Fibroblast of the aortic adventitia (primary cell): ENCODE data around the gene MFSD6. TPM values are rescaled to one million over a fixed set of nuclear protein-coding genes. Genes with fewer than 3 reads are reported as not detected.
"Not testable (repeated sequence)": the region's sequence is repeated elsewhere in the genome, so short reads cannot be mapped to it uniquely, and the experiment has no call there.

Experiments used
- DNase-seq: peaks from one replicate; pipeline ENCODE4 v3.0.0-alpha.2; 2010; ENCODE audit warnings: low read depth
- H3K4me3 ChIP-seq: 2 replicates; pipeline ENCODE4 v1.5.1; 2011; ENCODE audit warnings: low read depth, mild to moderate bottlenecking, control low read depth, low read length, moderate library complexity
- CTCF ChIP-seq: IDR thresholded peaks from 2 replicates; pipeline ENCODE4 v1.5.1; 2011; ENCODE audit warnings: mild to moderate bottlenecking, low read length, control low read depth, inconsistent platforms; ENCODE audit not compliant: insufficient read depth
- total RNA-seq: library from RNA; depleted of rRNA; stranded (reverse); fragments of >200 nt; gene quantifications from 2 replicates; pipeline ENCODE4 v1.2.3, GENCODE V29; 2012; ENCODE audit warnings: low replicate concordance

MFSD6 gene
- 2.2 and 8.0 TPM in 2 replicates for total RNA-seq

GRCh38 chr2:190407662-190408537 lies at the start of gene MFSD6:
TSS of gene MFSD6 (plus strand) at chr2:190408355. CDS start at chr2:190436030, 27,675 bp downstream.
- no peak for TF ChIP-seq CTCF
- no peak for DNase-seq
- H3K4me3 ChIP-seq = peak within 1 kb of the TSS; percentile 63

- not testable (repeated sequence) for DNase-seq
Measured at GRCh38 chr2:190358655-190359448, 49.3 kb upstream of the MFSD6 start.

GRCh38 chr2:190360561-190360960 lies 47.6 kb upstream of the MFSD6 start:
- no peak for DNase-seq
- no peak overlapping the region for H3K4me3 ChIP-seq
- TF ChIP-seq CTCF = no peak

More at GRCh38 chr2:190358655-190359448, 49.3 kb upstream of the MFSD6 start:
- H3K4me3 ChIP-seq = not testable (repeated sequence)

GRCh38 chr2:190360965-190361364 lies 47.2 kb upstream of the MFSD6 start:
- DNase-seq = no peak
- no peak for TF ChIP-seq CTCF
- H3K4me3 ChIP-seq = no peak overlapping the region

- TF ChIP-seq CTCF = no peak
- DNase-seq = no peak
- no peak overlapping the region for H3K4me3 ChIP-seq
Measured at GRCh38 chr2:190361572-190361971, 46.6 kb upstream of the MFSD6 start.

GRCh38 chr2:190362894-190363293 lies 45.3 kb upstream of the MFSD6 start:
- DNase-seq = no peak
- no peak for TF ChIP-seq CTCF
- no peak overlapping the region for H3K4me3 ChIP-seq
